Common myeloid progenitor, CD34-positive (primary cell): ENCODE measurements around the gene DOHH.
A peak's percentile ranks its signal among the peaks of the same experiment; 100 is the strongest.

Source experiments
- CTCF ChIA-PET: fragments of 350-600 bp; sonication (Branson Sonifier 250); formaldehyde crosslinking; loops from one replicate; lab custom pipeline; 2021; ENCODE audit warnings: antibody characterized with exemption; lab: Charles Lee
- POLR2A ChIA-PET: fragments of 350-600 bp; sonication (Branson Sonifier 250); formaldehyde crosslinking; loops from one replicate; lab custom pipeline; 2021; ENCODE audit warnings: antibody characterized with exemption; lab: Charles Lee
- DNase-seq, 3 donors: peaks; one replicate each; pipeline versions ENCODE4 v3.0.0 to v3.0.0-alpha.2; 2013
- H3K27ac ChIP-seq, 2 experiments: 1 replicate in 1 of 2; 2 replicates in 1 of 2; pipeline ENCODE4 v1.7.0; 2013; ENCODE audit warnings: inconsistent platforms in 2 of 2, low read length in 2 of 2, mild to moderate bottlenecking in 2 of 2, low read depth in 1 of 2, moderate library complexity in 1 of 2; ENCODE audit not compliant: severe bottlenecking in 2 of 2, insufficient read depth in 1 of 2, poor library complexity in 1 of 2
- H3K27me3 ChIP-seq, 5 experiments: replicated peaks in 2 of 5; 1 replicate in 3 of 5; 2 replicates in 2 of 5; pipeline versions ENCODE4 v1.6.1 to v1.7.0; 2013; ENCODE audit warnings: low read length in 4 of 5, mild to moderate bottlenecking in 2 of 5, moderate library complexity in 2 of 5, inconsistent platforms in 1 of 5; ENCODE audit not compliant: insufficient read depth in 5 of 5, control insufficient read depth in 4 of 5
- H3K36me3 ChIP-seq, 4 experiments: 1 replicate in 2 of 4; 2 replicates in 2 of 4; pipeline versions ENCODE4 v1.6.1 to v1.7.0; 2013; ENCODE audit warnings: low read length in 3 of 4, control low read depth in 1 of 4, mild to moderate bottlenecking in 1 of 4; ENCODE audit not compliant: control insufficient read depth in 4 of 4, insufficient read depth in 4 of 4
- H3K4me1 ChIP-seq, 4 experiments: 1 replicate in 3 of 4; 2 replicates in 1 of 4; pipeline versions ENCODE4 v1.6.1 to v1.7.1; 2013; ENCODE audit warnings: low read length in 3 of 4, mild to moderate bottlenecking in 3 of 4, control low read depth in 1 of 4, inconsistent platforms in 1 of 4, moderate library complexity in 1 of 4; ENCODE audit not compliant: control insufficient read depth in 4 of 4, insufficient read depth in 4 of 4; ENCODE audit errors: control extremely low read depth in 1 of 4
- H3K4me3 ChIP-seq, 7 experiments: 1 replicate in 4 of 7; 2 replicates in 3 of 7; pipeline versions ENCODE4 v1.5.1 to v1.7.0; 2013; ENCODE audit warnings: mild to moderate bottlenecking in 7 of 7, low read length in 6 of 7, moderate library complexity in 6 of 7, inconsistent platforms in 2 of 7, low read depth in 2 of 7, control low read depth in 1 of 7; ENCODE audit not compliant: insufficient read depth in 4 of 7, control insufficient read depth in 1 of 7; ENCODE audit errors: extremely low read depth in 1 of 7
- H3K9me3 ChIP-seq, 5 experiments: 1 replicate in 4 of 5; 2 replicates in 1 of 5; pipeline versions ENCODE4 v1.6.1 to v1.7.1; 2013; ENCODE audit warnings: low read length in 4 of 5, mild to moderate bottlenecking in 2 of 5, inconsistent platforms in 1 of 5, low read depth in 1 of 5, moderate library complexity in 1 of 5; ENCODE audit not compliant: control insufficient read depth in 4 of 5, insufficient read depth in 2 of 5; ENCODE audit errors: control extremely low read depth in 1 of 5
- WGBS: methylation state at CpG from one replicate; pipeline ENCODE4 v1.1.5; 2013; ENCODE audit not compliant: insufficient coverage; 5-methylcytosine and 5-hydroxymethylcytosine counted together

Gene DOHH

DNA sequence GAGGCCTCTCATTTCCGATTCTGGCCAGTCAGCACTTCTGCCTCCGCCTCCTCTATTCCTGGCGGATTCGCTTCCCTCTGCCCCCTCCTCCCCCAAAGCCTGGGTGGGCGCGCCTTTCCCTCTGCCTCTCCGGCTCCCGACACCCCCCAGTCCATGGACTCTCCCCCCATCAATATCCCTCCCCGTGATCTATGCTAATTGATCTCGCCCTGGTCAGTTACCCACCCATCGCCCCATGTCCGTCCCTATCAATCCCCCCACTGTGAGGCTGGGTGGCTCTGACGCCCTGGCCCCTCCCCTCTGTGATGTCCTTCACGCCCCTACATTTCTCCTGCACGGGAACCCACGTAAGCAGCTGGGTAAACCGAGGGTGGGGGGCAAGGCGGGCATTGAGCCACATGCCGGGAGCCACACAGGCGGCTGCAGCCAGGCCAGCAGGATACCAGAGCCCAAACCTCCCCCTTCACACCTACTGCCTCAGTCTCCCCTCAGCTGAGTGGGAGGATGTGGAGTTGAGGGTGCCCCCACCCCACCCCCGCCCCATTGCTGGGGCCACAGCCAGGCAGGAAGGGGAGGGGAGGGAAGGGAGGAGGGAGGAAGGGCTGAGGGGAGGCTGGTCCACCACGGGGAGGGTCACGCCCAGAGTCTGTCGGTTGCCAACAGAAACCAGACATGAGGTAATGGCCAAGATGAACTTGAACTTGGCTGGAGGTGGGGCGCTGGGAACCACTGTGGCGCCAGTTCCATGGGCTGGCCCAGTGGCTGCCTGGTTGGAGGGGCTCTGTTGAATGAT is 41.2 kb downstream of the DOHH start:
- peak overlapping the region in 1 of 2 experiments; percentile 5 for H3K27ac ChIP-seq
- POLR2A ChIA-PET, result no interaction called here
- H3K4me1 ChIP-seq, result peaks cover 0 to 11% (median 6%) of the 10 kb centered on the region in 4 experiments
- no peaks in the 10 kb centered on the region for H3K9me3 ChIP-seq
- CTCF ChIA-PET, result interaction anchor here (1.5 to 2.7 kb wide), 2 partner anchors 11 to 13 kb away, joined by 3 to 9 read pairs; no protein-coding TSS in a partner anchor
- H3K27me3 ChIP-seq, result no peaks in the 10 kb centered on the region
- 85% methylated on average over 13 of the region's 26 CpGs for WGBS
- peaks cover 4 to 64% (median 30%) of the 10 kb centered on the region in 4 experiments for H3K36me3 ChIP-seq
- DNase-seq, result peak; percentile 22 to 62 (median 22)
- no peak overlapping the region for H3K4me3 ChIP-seq

DNA sequence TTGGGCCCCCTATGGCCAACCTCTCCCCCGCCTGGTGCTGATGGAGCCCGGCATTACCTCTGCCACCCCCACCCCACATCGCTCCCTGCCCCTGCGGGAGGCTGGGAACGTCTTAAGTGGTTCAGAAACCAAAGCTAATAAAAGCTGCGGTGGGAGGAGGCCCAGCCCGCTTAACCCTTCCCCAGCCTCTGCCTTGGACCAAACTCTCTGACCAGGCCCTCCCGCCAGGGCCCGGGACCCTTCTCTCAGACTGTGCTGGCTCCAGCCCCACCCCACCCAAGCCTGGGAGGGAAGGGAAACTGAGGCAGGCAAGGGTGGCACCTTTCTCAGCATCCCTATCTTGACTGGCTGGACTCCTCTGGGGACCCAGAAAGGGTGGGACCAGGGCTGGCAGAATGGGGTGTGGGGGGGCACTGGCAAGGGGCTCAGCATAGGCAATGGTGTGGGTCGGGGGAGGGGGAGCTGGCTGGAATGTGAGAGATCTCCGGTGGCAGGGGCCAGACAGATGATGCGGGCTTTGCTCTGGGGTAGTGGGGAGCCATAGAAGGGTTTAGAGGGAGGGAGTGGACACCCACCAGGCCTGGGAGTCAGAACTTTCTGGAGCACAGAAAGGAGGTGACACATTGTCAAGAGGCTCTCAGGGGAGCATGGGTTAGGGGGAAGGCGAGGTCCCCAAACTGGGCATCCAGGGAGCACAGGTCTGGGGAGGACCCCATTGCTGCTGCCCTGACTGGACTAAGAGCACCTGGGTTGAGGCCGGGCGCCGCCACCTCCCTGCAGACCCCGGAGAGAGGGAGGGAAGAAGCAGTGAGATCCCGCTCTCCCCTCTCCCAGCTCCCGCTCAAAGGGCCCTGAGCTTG is 42.0 kb downstream of the DOHH start:
- 86% methylated on average over 12 of the region's 19 CpGs for WGBS
- ChIA-PET POLR2A (no interaction called here), CTCF (interaction anchor here (1.5 to 2.7 kb wide), 2 partner anchors 12 to 14 kb away, joined by 3 to 9 read pairs; no protein-coding TSS in a partner anchor)
- no peak for DNase-seq
- no peak overlapping the region for H3K27ac ChIP-seq
- H3K36me3 ChIP-seq, result peaks cover 4 to 73% (median 33%) of the 10 kb centered on the region in 4 experiments
- no peaks in the 10 kb centered on the region for H3K27me3 ChIP-seq
- no peak overlapping the region for H3K4me3 ChIP-seq
- peaks cover 0 to 11% (median 6%) of the 10 kb centered on the region in 4 experiments for H3K4me1 ChIP-seq
- H3K9me3 ChIP-seq, result no peaks in the 10 kb centered on the region

DNA sequence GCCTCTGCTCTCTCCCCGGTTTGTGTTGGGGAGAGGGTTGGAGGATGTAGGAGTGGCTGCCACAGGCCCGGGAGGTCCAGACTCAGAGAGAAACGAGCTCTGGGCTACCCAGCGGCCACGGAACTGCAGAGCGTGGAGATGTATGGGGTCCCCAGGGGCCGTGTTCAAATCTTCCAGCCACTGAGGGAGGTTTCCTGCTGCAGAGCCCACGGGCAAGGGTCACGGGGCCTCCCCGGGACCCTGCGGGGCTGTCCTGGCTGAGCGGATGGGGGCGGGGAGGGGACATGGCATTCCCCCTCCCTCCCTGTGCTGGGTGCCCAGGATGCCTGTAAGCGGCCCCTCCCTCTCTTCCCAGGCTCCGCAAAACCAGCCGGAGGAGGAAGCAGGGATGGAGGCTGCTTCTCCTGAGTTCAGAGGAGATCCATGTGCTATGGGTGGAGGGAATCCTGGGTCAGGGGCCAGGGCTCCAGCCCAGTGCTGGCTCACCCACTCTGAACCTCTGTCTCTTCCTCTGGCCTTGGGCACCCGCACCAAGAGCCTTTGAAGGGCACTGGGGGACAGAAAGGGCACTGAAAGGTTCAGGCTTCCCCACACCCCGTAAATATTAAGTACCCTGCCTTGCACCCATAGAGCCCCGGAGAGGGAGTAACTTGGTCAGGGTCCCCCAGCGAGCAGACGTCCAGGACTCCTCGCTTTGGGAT is 42.8 kb downstream of the DOHH start:
- DNase-seq, result no peak
- Histone ChIP-seq H3K27ac (no peak overlapping the region), H3K36me3 (peaks cover 4 to 73% (median 36%) of the 10 kb centered on the region in 4 experiments), H3K27me3 (no peaks in the 10 kb centered on the region), H3K4me3 (no peak overlapping the region), H3K4me1 (peaks cover 0 to 11% (median 6%) of the 10 kb centered on the region in 4 experiments), H3K9me3 (no peaks in the 10 kb centered on the region)
- CTCF ChIA-PET, result no interaction called here
- 88% methylated on average over 11 of the region's 22 CpGs for WGBS
- POLR2A ChIA-PET, result no interaction called here

DNA sequence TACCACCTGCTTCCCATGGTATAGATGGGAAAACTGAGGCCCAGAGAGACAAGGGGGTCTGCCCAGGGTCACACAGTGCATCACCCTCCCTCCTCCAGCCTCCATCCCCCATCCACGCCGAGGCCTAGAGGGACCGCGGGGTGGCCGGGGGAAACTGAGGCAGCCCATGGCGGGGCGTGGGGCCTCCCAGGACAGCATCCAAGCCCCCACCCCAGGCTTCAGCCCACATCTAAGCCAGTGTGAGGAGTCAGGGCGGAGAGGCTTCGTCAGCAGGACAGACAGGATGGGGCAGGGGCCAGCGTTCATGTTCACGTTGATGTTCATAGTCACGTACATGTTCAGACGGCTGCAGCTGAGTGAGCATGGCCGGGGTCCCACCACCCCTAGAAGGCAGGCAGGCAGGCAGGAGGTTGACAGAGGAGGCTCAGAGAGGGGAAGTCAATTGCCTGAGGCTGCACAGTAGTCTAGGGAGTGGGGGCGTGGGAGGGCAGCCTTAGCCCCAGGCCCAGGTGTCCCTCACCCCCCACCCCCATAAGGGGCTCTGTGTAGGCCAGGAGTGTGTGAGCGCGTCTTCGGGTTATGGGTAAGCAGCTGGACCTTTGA is 43.4 kb downstream of the DOHH start:
- ChIA-PET CTCF (no interaction called here), POLR2A (no interaction called here)
- Histone ChIP-seq H3K4me3 (no peak overlapping the region), H3K4me1 (peaks cover 0 to 11% (median 6%) of the 10 kb centered on the region in 4 experiments), H3K27me3 (no peaks in the 10 kb centered on the region), H3K36me3 (peaks cover 9 to 75% (median 37%) of the 10 kb centered on the region in 4 experiments), H3K9me3 (no peaks in the 10 kb centered on the region), H3K27ac (no peak overlapping the region)
- DNase-seq, result no peak
- WGBS, result 93% methylated on average over 12 of the region's 18 CpGs

DNA sequence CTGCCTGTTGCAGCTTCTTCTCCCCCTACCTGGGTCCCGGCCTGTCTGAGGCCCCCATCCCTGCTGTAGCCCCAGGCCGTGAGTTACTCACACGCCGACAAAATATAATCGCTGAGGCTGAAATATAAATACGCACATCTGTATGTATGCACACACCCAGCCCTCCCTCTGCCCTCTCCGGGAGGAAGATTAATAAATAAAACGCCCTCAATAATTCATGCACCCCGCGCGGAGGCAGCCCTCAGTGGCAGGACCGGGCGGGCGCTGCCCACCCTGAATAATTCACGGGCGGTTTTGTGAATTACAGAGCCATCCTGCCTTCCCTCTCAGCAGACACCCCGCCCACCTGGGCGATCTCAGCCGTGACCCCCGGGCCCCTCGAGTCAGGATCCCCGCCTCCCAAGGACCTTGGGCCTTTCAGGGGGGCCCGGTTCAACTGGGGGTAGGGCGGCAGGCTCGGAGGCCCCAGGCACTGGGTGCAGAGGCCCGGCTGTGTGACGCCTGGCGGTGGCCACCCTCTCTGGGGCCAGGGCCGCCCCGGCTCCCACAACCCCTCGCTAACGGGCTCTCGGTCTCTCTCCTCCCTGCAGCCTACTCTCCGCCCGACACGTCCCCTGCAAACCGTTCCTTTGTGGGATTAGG is 44.4 kb downstream of the DOHH start:
- CTCF ChIA-PET, result no interaction called here
- H3K4me1 ChIP-seq, result peaks cover 0 to 11% (median 6%) of the 10 kb centered on the region in 4 experiments
- no peak for DNase-seq
- H3K9me3 ChIP-seq, result no peaks in the 10 kb centered on the region
- WGBS, result 96% methylated on average over 29 of the region's 37 CpGs
- peaks cover 9 to 81% (median 39%) of the 10 kb centered on the region in 4 experiments for H3K36me3 ChIP-seq
- H3K27me3 ChIP-seq, result no peaks in the 10 kb centered on the region
- POLR2A ChIA-PET, result no interaction called here
- H3K27ac ChIP-seq, result no peak overlapping the region
- H3K4me3 ChIP-seq, result no peak overlapping the region

DNA sequence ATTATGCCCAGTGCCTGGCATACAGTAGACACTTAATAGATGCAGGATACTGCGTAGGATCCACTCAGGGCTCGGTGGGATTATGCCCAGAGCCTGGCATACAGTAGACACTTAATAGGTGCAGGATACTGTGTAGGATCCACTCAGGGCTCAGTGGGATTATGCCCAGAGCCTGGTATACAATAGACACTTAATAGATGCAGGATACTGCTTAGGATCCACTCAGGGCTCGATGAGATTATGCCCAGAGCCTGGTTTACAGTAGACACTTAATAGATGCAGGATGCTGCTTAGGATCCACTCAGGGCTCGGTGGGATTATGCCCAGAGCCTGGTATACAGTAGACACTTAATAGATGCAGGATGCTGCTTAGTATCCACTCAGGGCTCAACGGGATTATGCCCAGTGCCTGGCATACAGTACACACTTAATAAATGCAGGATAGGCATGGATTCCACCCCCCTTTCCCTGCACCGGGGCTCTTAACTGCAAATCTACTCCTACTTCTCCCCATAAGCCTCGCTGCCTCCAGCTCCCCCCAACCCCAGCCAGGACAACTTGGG is 45.0 kb downstream of the DOHH start:
- DNase-seq, result no peak
- H3K4me1 ChIP-seq, result peaks cover 0 to 11% (median 6%) of the 10 kb centered on the region in 4 experiments

More for the DNA sequence above, 45.0 kb downstream of the DOHH start:
- POLR2A ChIA-PET, result no interaction called here
- WGBS, result 95% methylated on average over 6 of the region's 7 CpGs
- Histone ChIP-seq H3K36me3 (peaks cover 9 to 87% (median 43%) of the 10 kb centered on the region in 4 experiments), H3K27ac (no peak overlapping the region), H3K9me3 (no peaks in the 10 kb centered on the region), H3K27me3 (no peaks in the 10 kb centered on the region), H3K4me3 (no peak overlapping the region)
- CTCF ChIA-PET, result no interaction called here
